Measurements from ENCODE around the gene SCLT1. TPM values are rescaled to one million over a fixed set of nuclear protein-coding genes. Genes with fewer than 3 reads are reported as not detected.

The SCLT1 gene
- total and polyA plus RNA-seq, 2 of the 8 experiments (the other 6 are each of a cell fraction or from before 2014, with no cell fraction given) = 4.8 to 13.1 TPM

DNA sequence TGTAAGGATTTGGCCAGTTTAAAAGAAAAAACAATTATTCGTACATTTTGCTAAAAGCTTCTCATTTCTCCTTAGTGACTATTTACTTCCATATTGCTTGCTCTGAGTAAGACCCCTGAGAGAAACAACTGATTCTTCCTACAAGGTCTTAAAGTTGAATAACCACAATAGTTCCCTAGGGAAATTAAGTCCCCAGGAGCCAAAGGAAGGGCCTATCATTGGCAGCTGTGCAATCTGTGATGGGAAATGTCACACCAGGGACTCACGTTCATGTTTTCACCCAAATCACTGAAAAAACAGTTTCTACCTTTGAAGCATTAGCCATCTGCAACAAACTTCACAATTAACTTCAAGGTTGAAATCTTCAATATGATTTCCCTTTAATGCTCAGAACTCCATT is 217.1 kb downstream of the SCLT1 start (continued):
- TF ChIP-seq POLR2A (IDR thresholded peaks at IDR 0.05; ENCODE audit: control extremely low read depth in 1 of 2, low read depth in 2 of 2, low read length in 2 of 2) = no peak
- TF ChIP-seq ASH2L (IDR thresholded peaks at IDR 0.05; ENCODE audit: low read length) = no peak
- TF ChIP-seq RXRA (IDR thresholded peaks at IDR 0.05; ENCODE audit: insufficient read depth, low read depth, low read length) = no peak
- no peak for TF ChIP-seq EZH2 (IDR thresholded peaks at IDR 0.05; ENCODE audit: low read depth, low read length, severe bottlenecking)
- TF ChIP-seq CTCF (IDR thresholded peaks at IDR 0.05; ENCODE audit: control extremely low read depth in 1 of 3, insufficient read depth in 1 of 3, low read depth in 1 of 3, low read length in 3 of 3) = no peak

Data from H1 (cell line).